Measurements from ENCODE around the gene TMEM8B.
"Not testable (repeated sequence)": the region's sequence is repeated elsewhere in the genome, so short reads cannot be mapped to it uniquely, and the experiment has no call there.

Gene TMEM8B

DNA sequence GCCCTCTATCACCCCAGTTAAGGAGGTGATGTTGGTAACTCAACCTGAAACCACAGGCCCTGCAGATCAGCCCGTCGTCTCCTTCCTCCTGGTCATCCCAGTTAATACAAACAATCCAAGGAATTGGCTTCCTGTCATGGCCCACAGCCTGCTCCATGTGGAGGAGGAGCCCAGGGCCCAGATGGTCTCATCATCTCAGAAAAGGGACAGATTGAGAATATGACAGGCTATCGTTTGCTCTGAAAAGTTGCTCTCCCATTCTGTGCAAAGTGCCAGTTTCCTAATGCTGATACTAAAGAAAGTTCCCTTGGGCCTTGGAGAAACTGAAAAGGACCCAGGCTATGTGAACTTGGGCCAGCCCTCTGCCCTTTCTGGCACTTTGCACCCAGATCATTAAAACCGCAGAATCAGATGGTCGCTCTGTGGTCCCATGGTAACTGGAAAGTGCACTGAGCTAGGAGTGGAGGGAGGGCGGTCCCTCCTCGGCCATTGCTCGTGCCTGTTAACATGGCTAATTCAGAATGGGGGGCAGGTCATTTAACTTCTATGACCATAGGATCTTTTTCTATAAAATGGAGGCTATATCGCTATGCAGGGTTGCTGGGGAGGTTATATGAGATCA is 79.6 kb downstream of the TMEM8B start:
- DNase-seq (ENCODE audit: low read depth), result peak; percentile 78

DNA sequence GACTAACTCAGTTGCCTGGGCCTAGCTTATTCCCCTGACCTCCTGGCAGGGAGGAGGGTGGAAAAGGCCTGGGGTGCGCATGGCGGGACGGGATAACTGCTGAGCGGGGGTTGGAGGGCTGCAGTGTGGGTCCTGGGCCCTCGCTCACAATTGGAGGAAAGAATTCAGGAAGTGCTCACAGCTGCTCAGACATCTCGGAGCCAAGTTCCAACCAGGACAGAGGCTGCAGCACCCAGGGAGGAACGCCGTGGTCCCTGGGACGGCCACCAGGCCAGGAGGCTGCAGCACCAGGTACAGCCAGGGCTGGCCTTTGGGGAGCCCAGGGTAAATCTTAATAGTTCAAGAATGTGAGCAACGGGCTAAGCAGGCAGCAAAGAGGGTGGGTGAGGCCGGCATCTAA is 80.2 kb downstream of the TMEM8B start, which contains the start of gene SPAAR:
Gene SPAAR, plus strand, starts transcription at position 217 of the 400 bp plus-strand sequence. CDS start 974 bp downstream, outside the sequence.
- no peak for DNase-seq (ENCODE audit: low read depth)

DNA sequence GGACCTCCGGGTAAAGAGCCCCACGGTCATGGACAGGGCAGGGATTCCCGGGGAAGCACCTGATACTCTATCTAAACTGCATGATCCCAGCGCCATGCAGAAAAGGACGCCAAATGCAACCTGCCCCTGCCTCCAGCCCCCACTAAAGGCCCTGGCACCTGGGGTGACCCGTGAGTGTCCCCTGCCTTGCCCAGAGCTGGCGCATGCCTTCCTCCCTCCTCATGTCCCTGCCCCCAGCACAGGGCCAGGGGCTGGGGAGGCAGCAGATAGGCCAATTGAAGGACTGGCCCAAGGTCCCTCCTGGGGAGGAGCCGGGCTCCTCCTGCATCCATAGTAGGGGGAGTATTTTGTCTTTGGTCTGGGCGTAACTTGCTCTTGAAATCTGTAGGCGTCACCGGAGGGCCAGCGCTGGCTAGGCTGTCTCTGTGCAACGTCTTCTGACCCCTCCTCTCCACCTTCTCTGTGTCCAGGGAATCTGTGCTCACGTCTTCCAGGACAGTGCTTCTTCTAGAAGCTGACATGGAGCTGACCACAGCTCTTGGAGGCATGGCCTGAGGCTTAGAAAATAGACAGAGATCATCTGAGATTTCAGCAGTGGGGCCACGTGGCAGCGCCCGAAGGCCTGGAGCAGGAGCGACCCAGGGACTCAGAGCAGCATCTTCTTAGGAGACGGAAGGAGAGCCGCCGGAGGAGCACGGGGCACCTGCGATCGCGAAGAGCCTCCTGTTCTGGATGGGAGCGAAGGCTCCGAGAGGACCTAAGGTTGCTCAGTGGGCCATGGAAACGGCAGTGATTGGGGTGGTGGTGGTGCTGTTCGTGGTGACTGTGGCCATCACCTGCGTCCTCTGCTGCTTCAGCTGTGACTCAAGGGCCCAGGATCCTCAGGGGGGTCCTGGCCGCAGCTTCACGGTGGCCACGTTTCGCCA is 80.9 kb downstream of the TMEM8B start:
- DNase-seq (ENCODE audit: low read depth), result no peak

DNA sequence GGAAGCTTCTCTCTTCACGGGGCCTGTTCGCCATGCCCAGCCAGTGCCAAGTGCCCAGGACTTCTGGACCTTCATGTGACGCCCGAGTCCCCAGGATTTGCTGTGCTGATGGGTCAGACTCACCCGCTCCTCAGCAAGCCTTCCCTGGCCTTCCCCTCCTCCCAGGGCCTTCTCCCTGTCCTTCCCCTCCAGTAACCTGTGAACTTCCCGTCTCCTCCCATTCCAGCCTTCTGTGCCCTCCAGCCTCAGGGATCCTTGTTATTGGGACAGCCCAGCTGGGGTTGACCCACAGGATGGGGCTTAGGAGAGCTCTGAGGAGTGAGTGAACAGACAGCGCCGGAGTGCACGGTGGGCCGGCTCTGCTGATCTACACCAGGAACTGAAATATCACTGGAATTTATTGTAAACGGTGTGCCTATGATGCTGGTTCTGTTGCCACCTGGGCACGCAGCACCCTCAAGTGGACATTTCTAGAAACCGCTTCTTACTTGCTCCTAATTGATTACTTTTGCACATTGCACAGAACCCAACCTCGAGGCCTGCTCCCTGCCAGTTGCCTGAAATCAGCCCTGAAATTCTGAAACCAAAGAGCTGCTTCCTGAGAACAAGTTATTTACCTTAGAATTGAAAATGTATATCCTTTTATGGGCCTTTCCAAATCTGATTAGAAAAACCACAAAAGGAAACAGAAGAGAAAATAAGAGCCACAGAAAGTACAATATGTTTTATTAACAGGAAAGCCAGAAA is 81.8 kb downstream of the TMEM8B start:
- DNase-seq (ENCODE audit: low read depth), result peak; percentile 61

DNA sequence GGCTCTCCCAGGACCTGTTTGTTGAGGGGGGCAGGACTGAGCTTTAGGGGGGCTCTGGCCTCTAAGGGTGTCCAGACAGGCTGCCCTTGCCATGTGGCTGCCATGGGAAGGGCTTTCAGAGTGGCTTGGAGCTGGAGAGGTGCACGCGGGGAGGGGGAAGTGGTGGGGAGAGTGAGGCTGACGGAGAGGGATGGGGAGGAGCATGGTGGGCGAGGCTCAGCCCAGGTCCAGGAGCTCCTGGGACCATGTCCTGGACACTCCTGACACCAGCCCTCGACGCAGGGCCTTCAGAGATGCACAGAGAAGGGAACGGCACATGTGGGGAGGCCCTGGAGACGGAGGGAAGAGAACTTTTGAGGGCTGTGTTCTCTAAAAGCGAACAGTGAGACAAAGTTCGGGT is 82.7 kb downstream of the TMEM8B start:
- no peak for DNase-seq (ENCODE audit: low read depth)

DNA sequence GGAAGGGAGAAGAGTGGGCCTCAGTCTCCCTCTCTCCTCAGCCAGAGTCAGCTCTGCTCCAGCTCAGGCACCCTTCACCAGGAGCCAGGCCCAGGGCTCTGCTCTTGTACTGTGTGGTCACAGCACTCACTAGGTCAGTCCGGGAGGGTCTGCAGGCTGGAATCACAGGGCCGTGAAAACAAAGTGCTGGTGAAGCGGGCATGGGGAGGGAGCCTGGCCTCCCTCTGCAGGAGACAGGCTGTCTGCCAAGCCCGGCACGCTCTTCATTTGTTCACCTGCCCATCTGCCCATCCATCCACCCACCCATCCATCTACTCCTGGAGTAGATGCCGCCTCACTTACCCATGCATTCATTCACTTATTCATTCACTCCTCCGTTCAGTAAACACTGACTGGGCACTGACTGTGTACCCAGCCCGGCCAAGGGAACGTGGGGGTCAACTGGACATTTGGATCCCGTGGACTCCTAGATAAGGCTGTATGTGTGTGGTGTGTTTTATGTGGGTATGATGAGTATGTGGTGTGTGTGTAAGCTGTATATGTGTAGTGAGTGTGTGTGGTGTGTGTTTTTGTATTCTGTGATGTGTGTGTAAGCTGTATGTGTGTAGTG is 83.9 kb downstream of the TMEM8B start:
- DNase-seq (ENCODE audit: low read depth), result no peak

DNA sequence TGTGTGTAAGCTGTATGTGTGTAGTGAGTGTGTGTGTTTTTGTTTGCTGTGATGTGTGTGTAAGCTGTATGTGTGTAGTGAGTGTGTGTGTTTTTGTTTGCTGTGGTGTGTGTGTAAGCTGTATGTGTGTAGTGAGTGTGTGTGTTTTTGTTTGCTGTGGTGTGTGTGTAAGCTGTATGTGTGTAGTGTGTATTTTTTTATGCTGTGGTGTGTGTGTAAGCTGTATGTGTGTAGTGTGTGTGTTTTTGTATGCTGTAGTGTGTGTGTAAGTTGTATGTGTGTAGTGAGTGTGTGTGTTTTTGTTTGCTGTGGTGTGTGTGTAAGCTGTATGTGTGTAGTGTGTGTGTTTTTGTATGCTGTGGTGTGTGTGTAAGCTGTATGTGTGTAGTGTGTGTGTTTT is 84.4 kb downstream of the TMEM8B start:
- not testable (repeated sequence) for DNase-seq (ENCODE audit: low read depth)

DNA sequence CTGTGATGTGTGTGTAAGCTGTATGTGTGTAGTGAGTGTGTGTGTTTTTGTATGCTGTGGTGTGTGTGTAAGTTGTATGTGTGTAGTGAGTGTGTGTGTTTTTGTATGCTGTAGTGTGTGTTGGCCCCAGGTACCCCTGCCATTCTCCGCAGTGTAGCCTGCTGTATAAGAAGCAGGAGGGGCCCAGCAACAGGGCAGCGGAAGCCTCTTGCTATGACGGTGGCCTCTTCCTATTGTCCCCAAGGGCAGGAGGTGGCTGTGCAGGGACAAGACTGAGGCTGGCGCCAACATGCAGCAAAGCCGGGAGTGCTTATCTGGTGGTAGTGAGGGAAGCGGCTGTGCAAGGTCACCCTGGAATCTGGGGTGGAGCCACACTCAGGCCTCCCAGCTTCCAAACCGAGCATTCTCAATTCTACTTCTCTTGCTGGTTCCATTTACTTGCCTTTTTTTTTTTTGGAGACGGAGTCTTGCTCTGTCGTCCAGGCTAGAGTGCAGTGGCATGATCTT is 85.3 kb downstream of the TMEM8B start:
- DNase-seq (ENCODE audit: low read depth), result peak; percentile 66
